Naive B cell (primary cell): ENCODE data around the gene LRRC27. TPM values are rescaled to one million over a fixed set of nuclear protein-coding genes. Genes with fewer than 3 reads are reported as not detected.
"Not testable (repeated sequence)": the region's sequence is repeated elsewhere in the genome, so short reads cannot be mapped to it uniquely, and the experiment has no call there.

Experiments
- ATAC-seq, 2 donors: fragments of 150-1000 bp; cut with Tn5 transposase; 2 replicates each; pipeline ENCODE4 v1.10.0; 2021; ENCODE audit warnings: low read depth in 2 of 2, mild to moderate bottlenecking in 2 of 2, moderate library complexity in 2 of 2
- DNase-seq: peaks from one replicate; pipeline ENCODE4 v3.0.0; 2022
- H3K27ac Mint-ChIP-seq, 6 donors: one replicate each; pipeline ENCODE4 v1.8.0; 2020 to 2022; ENCODE audit warnings: mild to moderate bottlenecking in 6 of 6, mixed read lengths in 6 of 6, moderate library complexity in 5 of 6, inconsistent platforms in 2 of 6
- H3K27me3 Mint-ChIP-seq, 3 donors: one replicate each; pipeline ENCODE4 v1.8.0; 2021 to 2022; ENCODE audit warnings: mixed read lengths in 3 of 3, mild to moderate bottlenecking in 1 of 3
- H3K36me3 Mint-ChIP-seq, 2 donors: one replicate each; pipeline ENCODE4 v1.8.0; 2020 to 2022; ENCODE audit warnings: mixed read lengths in 2 of 2, inconsistent platforms in 1 of 2, mild to moderate bottlenecking in 1 of 2
- H3K4me1 Mint-ChIP-seq, 3 donors: one replicate each; pipeline ENCODE4 v1.8.0; 2020 to 2022; ENCODE audit warnings: mixed read lengths in 3 of 3, inconsistent platforms in 1 of 3, mild to moderate bottlenecking in 1 of 3, moderate library complexity in 1 of 3
- H3K4me3 Mint-ChIP-seq, 8 donors: one replicate each; pipeline ENCODE4 v1.8.0; 2020 to 2022; ENCODE audit warnings: mild to moderate bottlenecking in 8 of 8, mixed read lengths in 8 of 8, moderate library complexity in 8 of 8, inconsistent platforms in 2 of 8
- H3K9me3 Mint-ChIP-seq, 7 donors: one replicate each; pipeline ENCODE4 v1.8.0; 2020 to 2022; ENCODE audit warnings: mixed read lengths in 7 of 7, mild to moderate bottlenecking in 5 of 7, inconsistent platforms in 2 of 7, moderate library complexity in 1 of 7
- polyA plus RNA-seq, 6 donors: library from polyadenylated mRNA; unstranded; fragments of 300-500 nt; fragmentation: Illumina TruSeq; gene quantifications; one replicate each; pipeline ENCODE4 v1.2.3, GENCODE V29; 2021; ENCODE audit warnings: low read depth in 6 of 6

LRRC27 gene
- polyA plus RNA-seq, 6 donors from 2014 or later = 7.7 to 11.1 (median 8.7) TPM

DNA sequence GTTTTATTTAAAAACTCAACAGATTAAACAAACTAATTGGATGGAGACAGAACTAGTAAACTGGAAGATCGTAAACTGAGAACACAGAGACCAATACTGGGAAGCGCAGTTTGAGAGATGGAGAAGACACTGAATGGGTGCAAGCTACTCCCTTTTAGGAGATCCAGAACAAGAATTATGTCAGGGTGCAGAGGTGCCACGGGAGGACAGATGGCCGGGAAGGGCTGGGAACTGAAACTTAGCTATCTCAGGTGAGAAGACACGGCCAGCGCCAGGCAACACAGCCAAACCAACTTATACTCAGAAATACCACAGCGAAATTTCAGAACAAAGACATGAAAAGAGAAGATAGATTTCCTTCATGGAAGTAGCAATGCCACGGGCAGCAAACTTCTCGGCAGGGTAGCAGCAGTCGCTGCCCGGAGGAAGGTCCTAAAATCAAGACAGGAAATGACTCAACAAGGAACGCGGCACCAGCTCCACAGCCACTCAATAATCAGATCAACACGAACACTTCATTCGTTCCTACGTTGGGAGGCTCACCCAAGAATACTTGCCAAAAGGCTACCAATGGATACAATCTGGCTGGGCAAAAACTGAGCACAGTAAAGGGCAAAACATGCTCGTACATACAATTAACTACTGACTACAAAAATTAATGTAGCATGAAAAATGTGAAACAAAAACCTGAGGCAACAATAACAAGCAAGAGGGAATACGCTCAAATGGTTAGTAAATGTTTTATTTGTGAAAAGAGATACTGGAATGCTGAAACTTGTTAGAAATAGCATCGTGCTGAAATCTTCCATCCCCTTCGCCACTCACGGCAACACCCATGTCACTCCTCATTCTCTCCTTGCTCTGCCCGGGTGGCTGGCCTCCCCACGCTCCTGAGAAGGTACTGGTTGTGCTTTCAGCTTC, 2.2 kb upstream of the LRRC27 start:
- peaks cover 41 to 78% (median 74%) of the 10 kb centered on the region in 3 donors for H3K4me1 Mint-ChIP-seq

GRCh38 chr10:132330486-132330833, 1.5 kb upstream of the LRRC27 start:
- Mint-ChIP-seq H3K4me1 (peaks cover 45 to 84% (median 78%) of the 10 kb centered on the region in 3 donors), H3K27ac (peak overlapping the region in 3 of 6 donors; percentile 89 to 97 (median 89)), H3K27me3 (no peaks in the 10 kb centered on the region), H3K4me3 (peak overlapping the region; percentile 87 to 97 (median 94)), H3K9me3 (no peaks in the 10 kb centered on the region), H3K36me3 (peaks cover 0 to 3% of the 10 kb centered on the region in 2 donors)
- ATAC-seq (no peak), DNase-seq (no peak)

More for the DNA sequence above, 2.2 kb upstream of the LRRC27 start:
- no peaks in the 10 kb centered on the region for H3K9me3 Mint-ChIP-seq
- DNase-seq (no peak), ATAC-seq (no peak)
- peaks cover 2% of the 10 kb centered on the region in 2 donors for H3K36me3 Mint-ChIP-seq
- H3K27ac Mint-ChIP-seq = peak overlapping the region; percentile 43 to 97 (median 84)
- peak overlapping the region; percentile 87 to 97 (median 94) for H3K4me3 Mint-ChIP-seq
- no peaks in the 10 kb centered on the region for H3K27me3 Mint-ChIP-seq

DNA sequence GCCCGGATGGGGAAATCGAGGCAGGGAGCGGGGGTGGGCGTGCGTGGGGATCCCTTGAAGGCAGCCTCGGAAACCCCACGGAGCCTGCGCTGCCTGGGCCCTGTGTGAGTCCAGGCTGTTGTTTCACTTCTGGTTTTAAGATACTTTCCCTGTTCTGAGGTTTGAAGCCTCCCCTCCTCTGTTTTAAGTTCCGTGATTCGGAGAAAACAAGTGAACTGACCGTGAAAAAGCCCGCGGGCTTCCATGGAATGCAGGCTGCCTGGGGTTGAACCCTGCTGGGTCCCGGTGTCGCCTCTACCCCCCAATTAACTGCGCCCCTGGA, 401 bp downstream of the LRRC27 start:
- H3K9me3 Mint-ChIP-seq = no peaks in the 10 kb centered on the region
- H3K27ac Mint-ChIP-seq = peak overlapping the region; percentile 96 to 99 (median 98)
- H3K36me3 Mint-ChIP-seq = peaks cover 0 to 4% of the 10 kb centered on the region in 2 donors
- H3K27me3 Mint-ChIP-seq = no peaks in the 10 kb centered on the region
- DNase-seq (peak; percentile 78), ATAC-seq (peak; percentile 70 to 73)
- H3K4me3 Mint-ChIP-seq = peak overlapping the region; percentile 87 to 97 (median 95)
- H3K4me1 Mint-ChIP-seq = peaks cover 54 to 93% (median 81%) of the 10 kb centered on the region in 3 donors

DNA sequence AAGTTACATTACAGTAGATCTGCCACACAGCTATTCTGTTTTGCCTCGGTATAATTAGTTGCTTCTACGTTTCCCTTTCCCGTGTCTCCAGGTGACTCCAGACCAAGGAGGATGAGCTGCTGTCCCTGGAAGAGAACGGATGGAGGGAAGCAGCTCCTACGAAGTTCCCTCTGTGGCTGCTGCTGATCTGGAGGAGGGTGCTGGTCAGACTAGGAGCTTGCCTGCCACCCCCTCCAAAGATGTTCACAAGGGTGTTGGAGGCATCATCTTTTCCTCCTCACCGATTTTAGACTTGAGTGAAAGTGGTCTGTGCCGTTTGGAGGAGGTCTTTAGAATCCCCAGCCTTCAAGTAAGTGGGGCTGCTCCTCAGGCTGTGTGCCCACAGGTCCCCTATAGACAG, 1.4 kb downstream of the LRRC27 start:
- Mint-ChIP-seq H3K36me3 (peaks cover 0 to 4% of the 10 kb centered on the region in 2 donors), H3K27me3 (no peaks in the 10 kb centered on the region), H3K4me1 (peaks cover 50 to 85% (median 74%) of the 10 kb centered on the region in 3 donors), H3K4me3 (peak overlapping the region in 7 of 8 donors; percentile 87 to 97 (median 95)), H3K9me3 (no peaks in the 10 kb centered on the region), H3K27ac (peak overlapping the region; percentile 35 to 97 (median 88))
- ATAC-seq (no peak), DNase-seq (no peak)

DNA sequence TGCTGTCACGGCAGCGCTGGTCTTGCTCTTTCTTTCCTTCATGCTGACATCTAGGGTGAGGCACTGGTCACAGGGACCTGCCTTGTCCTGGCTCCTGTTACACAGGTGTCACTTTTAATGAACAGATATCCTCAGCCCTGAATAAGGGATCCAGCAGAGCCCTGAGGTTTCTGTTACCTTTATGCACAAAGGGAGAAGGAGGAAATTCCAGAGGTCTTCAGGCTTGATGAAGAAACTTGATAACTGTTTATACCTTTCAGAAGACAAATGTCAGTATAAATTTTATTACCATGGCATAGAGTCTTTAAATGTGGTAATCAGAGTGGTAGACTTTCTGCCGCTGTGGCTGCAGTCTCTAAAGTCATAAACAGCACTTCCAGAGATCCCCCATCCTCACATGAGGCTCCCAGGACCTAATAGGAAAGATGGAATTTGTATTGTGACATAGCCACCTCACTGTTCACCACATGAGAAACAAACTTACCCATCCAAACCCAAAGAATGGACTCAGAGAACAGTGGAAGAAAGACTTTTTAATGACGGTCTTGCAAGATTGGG, 2.7 kb downstream of the LRRC27 start:
- peak overlapping the region in 3 of 6 donors; percentile 27 to 91 (median 83) for H3K27ac Mint-ChIP-seq
- H3K4me1 Mint-ChIP-seq = peaks cover 46 to 72% (median 60%) of the 10 kb centered on the region in 3 donors

DNA sequence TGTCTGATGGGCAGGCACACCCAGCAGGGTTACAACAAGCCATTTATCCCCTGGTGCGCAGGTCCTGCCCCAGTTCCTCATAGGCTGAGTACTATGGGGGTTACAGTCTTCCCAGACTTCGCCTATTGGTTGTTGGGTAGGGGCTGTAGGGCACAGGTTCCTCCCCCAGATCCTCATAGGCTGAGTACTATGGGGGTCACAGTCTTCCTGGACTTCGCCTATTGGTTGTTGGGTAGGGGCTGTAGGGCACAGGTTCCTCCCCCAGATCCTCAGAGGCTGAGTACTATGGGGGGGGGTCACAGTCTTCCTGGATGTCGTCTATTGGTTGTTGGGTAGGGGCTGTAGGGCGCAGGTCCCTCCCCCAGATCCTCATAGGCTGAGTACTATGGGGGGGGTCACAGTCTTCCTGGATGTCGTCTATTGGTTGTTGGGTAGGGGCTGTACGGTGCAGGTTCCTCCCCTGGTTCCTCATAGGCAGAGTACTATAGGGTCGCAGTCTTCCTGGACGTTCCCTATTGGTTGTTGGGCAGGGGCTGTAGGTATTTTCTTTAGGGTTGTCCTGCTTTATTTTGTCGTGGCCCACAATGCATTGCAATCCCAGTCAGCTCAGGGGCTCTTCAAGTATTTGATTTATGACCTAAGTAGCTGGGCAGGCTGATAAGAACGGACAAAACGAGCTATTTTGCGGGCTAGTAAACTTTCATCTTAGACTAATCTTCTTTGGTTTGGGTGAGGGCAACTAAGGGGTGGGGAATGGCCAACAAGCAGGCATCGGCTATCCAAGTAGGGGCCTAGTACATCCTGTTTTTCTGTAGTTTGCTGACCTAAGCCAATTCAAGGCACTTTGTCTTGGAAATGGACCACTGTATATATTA, 3.4 kb downstream of the LRRC27 start:
- Mint-ChIP-seq H3K27me3 (no peaks in the 10 kb centered on the region), H3K9me3 (no peaks in the 10 kb centered on the region), H3K27ac (peak overlapping the region; percentile 27 to 91 (median 70)), H3K36me3 (peaks cover 0 to 8% of the 10 kb centered on the region in 2 donors), H3K4me3 (peak overlapping the region; percentile 41 to 94 (median 90)), H3K4me1 (peaks cover 39 to 65% (median 53%) of the 10 kb centered on the region in 3 donors)
- ATAC-seq = peak; percentile 17 to 28
- peak; percentile 61 for DNase-seq

More for the DNA sequence above, 2.7 kb downstream of the LRRC27 start:
- Mint-ChIP-seq H3K9me3 (no peaks in the 10 kb centered on the region), H3K36me3 (peaks cover 0 to 6% of the 10 kb centered on the region in 2 donors), H3K4me3 (peak overlapping the region in 7 of 8 donors; percentile 3 to 92 (median 89)), H3K27me3 (no peaks in the 10 kb centered on the region)
- ATAC-seq (no peak), DNase-seq (no peak)

DNA sequence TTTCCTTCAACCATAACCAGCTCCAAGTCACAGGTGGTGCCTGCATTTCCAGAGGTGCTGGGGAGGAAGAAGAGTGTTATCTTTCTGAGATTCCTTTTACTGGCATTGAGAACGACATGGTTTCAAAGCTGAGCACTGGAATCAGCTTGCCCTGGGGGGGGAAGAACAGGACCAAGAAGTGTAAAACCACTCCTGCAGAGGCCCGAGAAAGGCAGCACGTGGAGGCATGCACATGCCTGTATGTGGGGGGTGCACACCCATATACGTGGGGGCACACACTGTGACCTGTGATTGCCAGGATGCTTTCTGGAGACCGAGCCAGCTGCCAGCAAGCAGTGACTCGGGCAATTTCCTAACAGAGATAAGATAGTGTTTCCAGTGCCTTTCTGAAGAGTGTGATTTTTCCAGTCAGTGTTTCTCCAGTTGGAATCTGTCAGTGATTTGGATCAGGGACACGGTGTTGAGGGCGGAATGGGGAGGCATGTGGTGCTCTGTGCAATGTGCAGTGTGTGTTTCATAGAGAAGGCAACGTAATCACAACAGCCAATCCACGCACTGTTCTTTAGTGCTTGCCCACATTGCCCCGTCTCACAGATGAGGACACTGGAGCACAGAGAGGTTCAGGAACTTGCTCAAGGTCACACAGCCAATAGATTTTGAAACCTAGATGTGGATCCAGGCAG, 4.2 kb downstream of the LRRC27 start:
- Mint-ChIP-seq H3K9me3 (peaks cover 0 to 1% (median 0%) of the 10 kb centered on the region in 7 donors), H3K4me3 (peak overlapping the region; percentile 41 to 94 (median 90)), H3K36me3 (peaks cover 0 to 8% of the 10 kb centered on the region in 2 donors), H3K4me1 (peaks cover 37 to 61% (median 45%) of the 10 kb centered on the region in 3 donors), H3K27me3 (no peaks in the 10 kb centered on the region), H3K27ac (peak overlapping the region; percentile 21 to 91 (median 66))
- DNase-seq = no peak
- ATAC-seq = no peak

- DNase-seq = peak; percentile 18
- H3K9me3 Mint-ChIP-seq = peaks cover 0 to 4% (median 0%) of the 10 kb centered on the region in 7 donors
- no peak for ATAC-seq
- H3K27me3 Mint-ChIP-seq = no peaks in the 10 kb centered on the region
- H3K4me3 Mint-ChIP-seq = peak overlapping the region; percentile 84 to 94 (median 90)
- peaks cover 6 to 15% of the 10 kb centered on the region in 2 donors for H3K36me3 Mint-ChIP-seq
- peak overlapping the region; percentile 7 to 95 (median 84) for H3K27ac Mint-ChIP-seq
- H3K4me1 Mint-ChIP-seq = peaks cover 29 to 53% (median 45%) of the 10 kb centered on the region in 3 donors
Observed at GRCh38 chr10:132336919-132337407, 5.0 kb downstream of the LRRC27 start.

DNA sequence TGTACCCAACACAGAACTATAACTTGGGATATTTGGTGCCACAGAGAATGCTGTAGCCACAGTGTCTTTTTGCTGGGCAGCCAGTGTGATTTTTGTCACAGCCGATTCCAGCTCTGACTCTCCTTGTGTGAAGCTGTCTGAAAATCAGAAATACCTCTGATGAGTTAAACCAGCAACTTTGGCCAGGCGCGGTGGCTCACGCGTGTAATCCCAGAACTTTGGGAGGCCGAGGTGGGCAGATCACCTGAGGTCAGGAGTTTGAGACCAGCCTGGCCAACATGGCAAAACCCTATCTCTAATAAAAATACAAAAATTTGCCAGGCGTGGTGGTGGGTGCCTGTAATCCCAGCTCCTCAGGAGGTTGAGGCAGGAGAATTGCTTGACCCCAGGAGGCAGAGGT, 5.9 kb downstream of the LRRC27 start:
- H3K9me3 Mint-ChIP-seq, H3K27me3 Mint-ChIP-seq, DNase-seq, ATAC-seq: not testable (repeated sequence)
- peak overlapping the region in 7 of 8 donors; percentile 6 to 94 (median 89) for H3K4me3 Mint-ChIP-seq
- H3K27ac Mint-ChIP-seq = peak overlapping the region in 1 of 6 donors; percentile 59
- H3K4me1 Mint-ChIP-seq = peaks cover 23 to 46% (median 40%) of the 10 kb centered on the region in 3 donors
- peaks cover 12 to 22% of the 10 kb centered on the region in 2 donors for H3K36me3 Mint-ChIP-seq

- no peak for ATAC-seq
- peak overlapping the region in 4 of 8 donors; percentile 5 to 47 (median 36) for H3K4me3 Mint-ChIP-seq
- peak overlapping the region in 1 of 6 donors; percentile 65 for H3K27ac Mint-ChIP-seq
Observed at GRCh38 chr10:132338876-132339275, 6.9 kb downstream of the LRRC27 start.

GRCh38 chr10:132339276-132339675, 7.3 kb downstream of the LRRC27 start:
- ATAC-seq = no peak
- Mint-ChIP-seq H3K27me3 (no peaks in the 10 kb centered on the region), H3K4me3 (peak overlapping the region in 2 of 8 donors; percentile 5 to 47), H3K27ac (peak overlapping the region in 1 of 6 donors; percentile 33), H3K4me1 (peaks cover 23 to 33% (median 32%) of the 10 kb centered on the region in 3 donors), H3K9me3 (peaks cover 0 to 5% (median 0%) of the 10 kb centered on the region in 7 donors), H3K36me3 (peaks cover 12 to 22% of the 10 kb centered on the region in 2 donors)
- no peak for DNase-seq

More at GRCh38 chr10:132338876-132339275, 6.9 kb downstream of the LRRC27 start:
- H3K4me1 Mint-ChIP-seq = peaks cover 23 to 37% (median 32%) of the 10 kb centered on the region in 3 donors
- peaks cover 0 to 5% (median 0%) of the 10 kb centered on the region in 7 donors for H3K9me3 Mint-ChIP-seq
- no peaks in the 10 kb centered on the region for H3K27me3 Mint-ChIP-seq
- DNase-seq = no peak
- peaks cover 12 to 22% of the 10 kb centered on the region in 2 donors for H3K36me3 Mint-ChIP-seq

DNA sequence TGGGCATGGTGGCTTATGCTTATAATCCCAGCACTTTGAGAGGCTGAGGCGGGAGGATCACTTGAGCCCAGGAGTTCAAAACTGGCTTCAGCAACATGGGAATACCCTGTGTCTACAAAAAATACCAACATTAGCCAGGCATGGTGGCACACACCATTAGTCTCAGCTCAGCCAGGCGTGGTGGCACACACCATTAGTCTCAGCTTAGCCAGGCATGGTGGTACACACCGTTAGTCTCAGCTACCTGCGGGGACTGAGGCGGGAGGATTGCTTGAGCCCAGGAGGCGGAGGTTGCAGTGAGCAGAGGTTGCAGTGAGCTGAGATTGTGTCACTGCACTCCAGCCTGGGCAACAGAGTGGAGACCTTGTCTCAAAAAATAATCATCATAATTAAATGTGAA, 9.0 kb downstream of the LRRC27 start:
- H3K36me3 Mint-ChIP-seq = peaks cover 12 to 18% of the 10 kb centered on the region in 2 donors
- no peaks in the 10 kb centered on the region for H3K27me3 Mint-ChIP-seq
- H3K4me1 Mint-ChIP-seq = peaks cover 13 to 16% (median 16%) of the 10 kb centered on the region in 3 donors
- DNase-seq (no peak), ATAC-seq (no peak)
- peak overlapping the region in 2 of 6 donors; percentile 57 to 75 for H3K27ac Mint-ChIP-seq
- H3K4me3 Mint-ChIP-seq = no peak overlapping the region
- peaks cover 0 to 5% (median 0%) of the 10 kb centered on the region in 7 donors for H3K9me3 Mint-ChIP-seq
